GM12872 (cell line): ENCODE measurements around the gene PSD.

Source experiments
- TF ChIP-seq, protein P1 (sequence below): IDR thresholded peaks from 3 replicates; pipeline ENCODE4 v1.5.1; 2011; ENCODE audit warnings: low read depth, mild to moderate bottlenecking, low read length, moderate library complexity; ENCODE audit not compliant: insufficient read depth

Gene PSD

GRCh38 chr10:102418622-102419268 lies at the start of gene PSD:
Gene PSD (minus strand): TSS chr10:102418785. CDS start chr10:102417038, 1,747 bp downstream.
- TF ChIP-seq, protein P1, sequence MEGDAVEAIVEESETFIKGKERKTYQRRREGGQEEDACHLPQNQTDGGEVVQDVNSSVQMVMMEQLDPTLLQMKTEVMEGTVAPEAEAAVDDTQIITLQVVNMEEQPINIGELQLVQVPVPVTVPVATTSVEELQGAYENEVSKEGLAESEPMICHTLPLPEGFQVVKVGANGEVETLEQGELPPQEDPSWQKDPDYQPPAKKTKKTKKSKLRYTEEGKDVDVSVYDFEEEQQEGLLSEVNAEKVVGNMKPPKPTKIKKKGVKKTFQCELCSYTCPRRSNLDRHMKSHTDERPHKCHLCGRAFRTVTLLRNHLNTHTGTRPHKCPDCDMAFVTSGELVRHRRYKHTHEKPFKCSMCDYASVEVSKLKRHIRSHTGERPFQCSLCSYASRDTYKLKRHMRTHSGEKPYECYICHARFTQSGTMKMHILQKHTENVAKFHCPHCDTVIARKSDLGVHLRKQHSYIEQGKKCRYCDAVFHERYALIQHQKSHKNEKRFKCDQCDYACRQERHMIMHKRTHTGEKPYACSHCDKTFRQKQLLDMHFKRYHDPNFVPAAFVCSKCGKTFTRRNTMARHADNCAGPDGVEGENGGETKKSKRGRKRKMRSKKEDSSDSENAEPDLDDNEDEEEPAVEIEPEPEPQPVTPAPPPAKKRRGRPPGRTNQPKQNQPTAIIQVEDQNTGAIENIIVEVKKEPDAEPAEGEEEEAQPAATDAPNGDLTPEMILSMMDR = no peak

DNA sequence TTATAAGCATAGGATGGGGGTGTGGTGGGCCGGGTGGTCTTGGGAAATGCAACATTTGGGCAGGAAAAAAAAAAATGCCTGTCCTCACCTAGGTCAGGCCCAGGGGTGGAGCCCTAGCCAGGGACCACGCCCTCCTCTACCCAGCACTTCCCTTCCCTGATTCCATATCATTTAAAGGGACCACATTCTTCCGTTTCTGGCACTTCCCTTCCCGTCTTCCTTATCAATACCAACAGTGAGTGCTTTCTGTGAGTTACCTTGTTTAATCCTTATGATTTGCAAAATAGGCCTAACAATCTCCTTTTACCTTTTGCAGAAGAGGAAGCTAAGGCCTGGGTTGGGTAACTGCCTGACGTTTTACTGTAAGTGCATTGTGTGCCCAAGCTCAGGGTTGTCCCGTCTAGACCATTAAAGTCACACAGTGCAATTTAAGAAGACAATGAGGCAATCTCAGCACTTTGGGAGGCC lies 49.4 kb upstream of the PSD start:
- TF ChIP-seq, protein P1 = no peak

DNA sequence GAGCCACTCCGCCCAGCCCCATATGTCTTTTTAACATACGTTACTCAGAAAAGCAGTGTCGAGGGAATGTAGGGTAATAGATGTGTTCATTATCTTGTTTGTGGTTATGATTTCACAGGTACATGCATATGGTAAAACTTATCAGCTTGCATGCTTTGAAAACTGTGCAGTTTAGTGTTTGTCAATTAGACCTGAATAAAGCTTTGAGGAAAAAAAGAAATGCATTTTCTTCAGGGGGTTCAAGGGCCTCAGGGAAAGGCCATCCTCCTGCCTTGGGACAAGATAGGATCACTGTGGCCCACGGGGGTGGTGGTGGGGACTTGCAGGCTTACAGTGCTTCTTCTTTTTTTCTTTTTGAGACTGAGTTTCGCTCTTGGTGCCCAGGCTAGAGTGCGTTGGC lies 48.7 kb upstream of the PSD start:
- TF ChIP-seq, protein P1 = no peak

DNA sequence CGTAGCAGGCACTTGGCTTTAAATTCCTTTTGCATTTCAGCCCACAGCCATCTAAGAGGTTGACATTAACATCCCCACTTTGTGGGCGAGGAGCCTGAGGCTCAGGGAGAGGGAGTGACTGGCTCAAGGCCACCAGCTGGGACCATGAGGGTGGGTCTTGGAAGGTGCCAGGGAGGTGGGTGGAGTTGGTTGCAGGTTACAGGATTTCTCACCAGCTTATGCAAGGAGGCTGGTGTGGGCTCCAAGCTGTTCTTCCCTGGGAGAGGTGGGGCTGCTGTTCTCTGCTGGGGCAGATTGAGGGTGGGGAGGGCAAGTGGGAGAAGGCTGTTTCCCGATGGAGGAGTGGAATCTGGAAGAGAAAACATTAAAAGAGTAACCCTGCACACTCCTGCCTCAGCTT lies 46.9 kb upstream of the PSD start:
- TF ChIP-seq, protein P1 = no peak

DNA sequence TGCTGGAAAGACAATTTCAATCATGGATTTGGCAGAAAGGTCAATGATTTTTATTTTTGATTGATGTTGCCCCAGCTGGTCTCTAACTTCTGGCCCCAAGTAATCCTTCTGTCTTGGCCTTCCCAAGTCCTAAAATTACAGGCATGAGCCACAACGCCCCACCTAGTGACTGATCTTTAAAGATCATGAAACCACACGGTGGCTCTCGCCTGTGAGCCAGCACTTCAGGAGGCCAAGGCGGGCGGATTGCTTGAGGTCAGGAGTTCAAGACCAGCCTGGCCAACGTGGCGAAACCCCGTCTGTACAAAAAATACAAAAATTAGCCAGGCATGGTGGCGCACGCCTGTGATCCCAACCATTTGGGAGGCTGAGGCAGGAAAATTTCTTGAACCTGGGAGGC lies 45.4 kb upstream of the PSD start:
- TF ChIP-seq, protein P1 = no peak

- TF ChIP-seq, protein P1 = no peak
Observed at GRCh38 chr10:102462512-102463054, 44.0 kb upstream of the PSD start.

- TF ChIP-seq, protein P1 = no peak
Observed at GRCh38 chr10:102461187-102462054, 42.8 kb upstream of the PSD start.
